T1000 (cell line): ENCODE data around the gene WFIKKN2.
"Not testable (repeated sequence)": the region's sequence is repeated elsewhere in the genome, so short reads cannot be mapped to it uniquely, and the experiment has no call there.

Experiments used
- DNase-seq: peaks from one replicate; lab custom pipeline; 2025; ENCODE audit warnings: mixed read lengths; lab: John Stamatoyannopoulos, UW

The WFIKKN2 gene, protein sequence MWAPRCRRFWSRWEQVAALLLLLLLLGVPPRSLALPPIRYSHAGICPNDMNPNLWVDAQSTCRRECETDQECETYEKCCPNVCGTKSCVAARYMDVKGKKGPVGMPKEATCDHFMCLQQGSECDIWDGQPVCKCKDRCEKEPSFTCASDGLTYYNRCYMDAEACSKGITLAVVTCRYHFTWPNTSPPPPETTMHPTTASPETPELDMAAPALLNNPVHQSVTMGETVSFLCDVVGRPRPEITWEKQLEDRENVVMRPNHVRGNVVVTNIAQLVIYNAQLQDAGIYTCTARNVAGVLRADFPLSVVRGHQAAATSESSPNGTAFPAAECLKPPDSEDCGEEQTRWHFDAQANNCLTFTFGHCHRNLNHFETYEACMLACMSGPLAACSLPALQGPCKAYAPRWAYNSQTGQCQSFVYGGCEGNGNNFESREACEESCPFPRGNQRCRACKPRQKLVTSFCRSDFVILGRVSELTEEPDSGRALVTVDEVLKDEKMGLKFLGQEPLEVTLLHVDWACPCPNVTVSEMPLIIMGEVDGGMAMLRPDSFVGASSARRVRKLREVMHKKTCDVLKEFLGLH

DNA sequence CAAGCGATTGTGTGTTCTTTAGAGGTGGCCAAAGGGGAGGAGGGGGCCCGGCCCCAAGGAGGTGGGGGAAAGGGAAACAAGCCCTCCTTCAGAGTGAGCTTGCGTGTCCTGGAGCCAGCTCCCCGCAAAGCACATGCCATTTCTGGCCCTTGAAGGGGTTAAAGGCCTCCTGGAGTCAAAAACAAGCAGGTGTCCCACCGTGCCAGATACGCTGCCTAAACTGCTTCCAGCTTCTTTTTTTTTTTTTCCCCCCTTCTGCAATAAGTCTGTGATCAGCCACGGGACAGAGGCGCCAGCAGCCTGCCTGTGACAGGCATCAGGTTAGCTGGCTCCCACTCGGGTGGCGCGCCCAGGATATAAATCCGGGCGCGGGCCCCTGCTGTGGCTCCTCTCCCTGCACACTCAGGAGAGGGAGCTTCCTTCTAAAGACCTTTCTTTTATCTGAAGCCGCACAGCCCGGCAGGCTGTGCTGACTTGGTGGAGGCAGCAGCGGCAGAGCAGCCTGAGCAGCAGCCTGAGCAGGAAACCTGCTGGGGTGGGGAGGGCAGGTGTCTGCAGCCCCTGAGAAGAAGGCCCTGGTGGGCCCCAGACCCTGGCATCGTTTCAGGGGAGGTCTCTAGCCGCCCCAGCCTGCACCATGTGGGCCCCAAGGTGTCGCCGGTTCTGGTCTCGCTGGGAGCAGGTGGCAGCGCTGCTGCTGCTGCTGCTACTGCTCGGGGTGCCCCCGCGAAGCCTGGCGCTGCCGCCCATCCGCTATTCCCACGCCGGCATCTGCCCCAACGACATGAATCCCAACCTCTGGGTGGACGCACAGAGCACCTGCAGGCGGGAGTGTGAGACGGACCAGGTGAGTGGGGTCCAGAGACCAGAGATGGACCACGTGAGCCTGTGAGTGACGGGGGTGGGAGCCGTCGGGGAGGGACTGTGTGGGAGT, at the start of gene WFIKKN2:
WFIKKN2 (plus strand) TSS at position 286 of the 934 bp plus-strand sequence; CDS start at position 638, 352 bp downstream.
- DNase-seq, result no peak

DNA sequence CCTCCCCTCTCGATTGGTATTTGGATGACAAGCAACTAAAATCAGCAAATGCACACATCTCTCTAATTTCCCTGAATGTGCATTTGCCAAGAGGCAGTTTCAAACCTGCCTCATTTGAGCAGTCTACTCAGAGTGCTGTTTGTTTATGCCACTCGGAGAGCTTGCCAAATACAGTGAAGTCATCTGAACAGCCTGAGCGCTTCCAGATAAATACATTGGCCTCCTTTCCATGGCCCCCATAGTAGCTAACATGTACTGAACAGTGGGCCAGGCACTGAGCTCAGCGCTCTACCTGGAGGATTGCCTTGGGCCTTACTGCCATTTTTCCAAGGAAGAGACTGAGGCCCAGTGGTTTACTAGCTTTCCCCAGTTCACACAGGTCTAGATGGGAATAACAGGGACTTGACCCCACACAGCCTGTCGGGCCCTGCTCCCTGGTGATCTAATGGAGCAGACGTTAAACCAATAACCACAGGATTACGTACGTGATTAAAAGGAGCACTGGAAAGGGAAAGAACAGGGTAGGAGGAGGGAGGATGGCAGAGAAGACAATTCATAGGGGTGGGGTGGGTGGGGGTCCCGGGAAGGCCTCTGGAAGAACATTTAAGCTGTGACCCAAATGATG, 49.3 kb upstream of the WFIKKN2 start:
- DNase-seq, result no peak

DNA sequence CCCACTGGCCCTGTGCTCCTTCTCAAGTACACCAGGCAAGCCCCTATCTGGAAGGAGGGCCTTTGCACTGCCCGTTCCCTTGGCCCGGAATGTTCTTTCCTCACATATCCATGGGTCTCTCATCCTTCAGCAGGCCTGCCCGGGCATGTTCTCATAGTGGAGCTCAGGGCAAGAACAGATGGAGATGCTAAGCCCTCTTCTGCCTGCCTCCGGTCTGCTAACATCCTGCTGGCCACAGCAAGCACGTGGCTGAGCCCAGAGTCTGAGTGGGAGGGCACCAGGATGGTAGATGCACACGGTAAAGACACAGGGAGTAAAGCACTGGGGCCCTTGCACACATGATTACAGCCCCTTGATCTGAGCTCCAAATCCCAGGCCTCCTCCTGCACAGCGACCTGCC, 48.3 kb upstream of the WFIKKN2 start:
- DNase-seq, result no peak

DNA sequence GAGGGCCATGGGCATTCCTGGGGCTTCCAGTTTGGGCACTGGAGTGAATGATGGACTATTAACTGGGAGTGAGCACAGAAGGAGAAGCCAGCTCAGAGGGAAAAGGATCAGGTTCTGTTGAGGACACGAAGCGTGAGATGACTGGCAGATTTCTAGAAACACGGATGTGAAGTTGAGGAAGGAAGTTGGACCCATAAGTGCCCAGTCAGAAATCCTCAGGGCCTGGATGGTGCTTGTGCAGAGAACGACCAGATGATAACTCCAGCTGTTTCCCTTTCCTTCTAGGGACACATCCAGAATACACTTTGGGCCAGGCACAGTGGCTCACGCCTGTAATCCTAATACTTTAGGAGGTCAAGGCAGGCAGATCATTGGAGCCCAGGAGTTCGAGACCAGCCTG, 44.8 kb upstream of the WFIKKN2 start:
- DNase-seq, result no peak

DNA sequence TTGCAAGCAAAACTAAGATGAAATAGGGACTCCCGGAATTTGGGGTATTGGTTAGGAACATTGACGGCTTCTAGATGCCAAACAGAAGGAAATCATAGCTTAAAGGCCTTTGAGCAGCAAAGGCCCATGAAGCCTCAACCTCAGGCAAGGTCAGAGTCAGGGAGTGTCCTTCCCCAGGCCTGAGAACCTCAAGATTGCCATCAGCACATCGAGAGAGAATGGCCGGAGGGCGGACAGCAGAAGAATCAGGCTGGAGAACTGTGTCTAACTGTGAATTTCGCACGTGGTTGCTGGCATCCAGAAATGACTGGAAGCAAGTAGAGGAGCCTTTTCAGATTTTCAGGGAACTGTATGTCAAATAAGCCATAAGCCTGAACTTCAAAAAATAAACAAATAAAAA, 43.3 kb upstream of the WFIKKN2 start:
- no peak for DNase-seq

DNA sequence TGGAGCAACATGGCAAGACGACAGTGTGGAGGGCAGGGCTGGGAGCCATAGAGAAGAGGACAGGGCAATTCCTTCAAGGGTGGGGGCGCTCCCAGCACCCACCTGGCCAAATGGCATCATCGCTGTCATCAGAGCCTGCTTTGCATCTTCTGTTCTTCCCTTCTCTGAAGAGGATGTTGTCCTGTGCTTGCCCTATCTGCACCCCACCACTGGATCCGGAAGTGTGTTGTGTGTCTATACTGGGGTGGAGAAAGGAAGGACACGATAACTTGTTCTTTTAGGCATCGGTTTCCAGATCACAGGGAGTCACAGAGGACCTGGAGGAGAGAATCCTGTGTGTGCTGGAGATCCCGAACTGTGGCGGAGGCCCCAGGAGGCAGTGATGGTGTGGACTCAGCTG, 42.4 kb upstream of the WFIKKN2 start:
- DNase-seq, result no peak

DNA sequence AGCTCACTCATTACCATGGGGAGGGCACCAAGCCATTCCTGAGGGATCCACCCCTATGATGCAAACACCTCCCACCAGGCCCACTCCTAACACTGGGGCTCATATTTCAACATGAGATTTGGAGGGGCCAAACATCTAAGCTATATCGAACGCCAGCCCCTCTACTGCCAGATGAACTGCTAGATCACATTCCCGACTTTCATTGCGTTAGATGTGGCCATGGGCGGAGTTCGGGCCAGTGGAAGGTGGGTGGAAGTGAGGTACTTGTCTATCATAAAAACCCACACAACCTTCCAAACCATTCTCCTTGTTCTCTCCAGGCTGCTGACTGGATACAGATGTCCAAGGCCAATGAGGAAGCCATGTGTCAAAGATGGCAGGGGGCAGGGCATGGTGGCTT, 41.0 kb upstream of the WFIKKN2 start:
- no peak for DNase-seq

DNA sequence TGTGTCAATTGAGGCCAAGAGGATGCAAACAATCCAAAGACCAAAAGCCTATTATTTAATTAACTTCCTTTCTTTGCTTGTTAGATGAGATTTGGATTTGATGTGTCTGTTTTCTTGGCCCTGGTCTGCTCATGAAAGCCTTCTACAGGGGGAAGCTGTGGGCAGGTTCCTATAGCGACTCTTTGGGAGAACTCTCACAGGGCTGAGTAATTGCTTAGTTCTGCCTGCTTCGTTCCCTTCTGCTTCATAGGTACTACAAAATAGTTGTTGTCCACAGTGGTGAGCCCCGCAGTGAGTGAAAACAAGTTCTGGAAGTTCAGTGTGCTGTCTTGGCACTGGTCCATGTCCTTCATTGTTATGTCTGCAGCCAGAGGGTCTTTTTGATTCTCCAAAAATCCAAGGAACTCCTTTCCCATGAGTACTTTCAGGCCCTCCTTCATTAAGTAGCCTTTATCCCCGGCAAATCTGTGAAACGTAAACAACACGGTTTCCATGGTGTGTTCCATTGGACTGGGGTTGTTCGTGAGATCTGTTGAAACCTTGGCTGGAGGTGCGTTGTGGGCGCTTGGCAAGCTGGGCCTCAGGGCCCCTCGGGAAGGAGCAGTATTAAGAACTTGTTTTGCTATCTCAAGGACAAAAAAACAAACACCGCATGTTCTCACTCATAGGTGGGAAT, 38.1 kb upstream of the WFIKKN2 start:
- no peak for DNase-seq

DNA sequence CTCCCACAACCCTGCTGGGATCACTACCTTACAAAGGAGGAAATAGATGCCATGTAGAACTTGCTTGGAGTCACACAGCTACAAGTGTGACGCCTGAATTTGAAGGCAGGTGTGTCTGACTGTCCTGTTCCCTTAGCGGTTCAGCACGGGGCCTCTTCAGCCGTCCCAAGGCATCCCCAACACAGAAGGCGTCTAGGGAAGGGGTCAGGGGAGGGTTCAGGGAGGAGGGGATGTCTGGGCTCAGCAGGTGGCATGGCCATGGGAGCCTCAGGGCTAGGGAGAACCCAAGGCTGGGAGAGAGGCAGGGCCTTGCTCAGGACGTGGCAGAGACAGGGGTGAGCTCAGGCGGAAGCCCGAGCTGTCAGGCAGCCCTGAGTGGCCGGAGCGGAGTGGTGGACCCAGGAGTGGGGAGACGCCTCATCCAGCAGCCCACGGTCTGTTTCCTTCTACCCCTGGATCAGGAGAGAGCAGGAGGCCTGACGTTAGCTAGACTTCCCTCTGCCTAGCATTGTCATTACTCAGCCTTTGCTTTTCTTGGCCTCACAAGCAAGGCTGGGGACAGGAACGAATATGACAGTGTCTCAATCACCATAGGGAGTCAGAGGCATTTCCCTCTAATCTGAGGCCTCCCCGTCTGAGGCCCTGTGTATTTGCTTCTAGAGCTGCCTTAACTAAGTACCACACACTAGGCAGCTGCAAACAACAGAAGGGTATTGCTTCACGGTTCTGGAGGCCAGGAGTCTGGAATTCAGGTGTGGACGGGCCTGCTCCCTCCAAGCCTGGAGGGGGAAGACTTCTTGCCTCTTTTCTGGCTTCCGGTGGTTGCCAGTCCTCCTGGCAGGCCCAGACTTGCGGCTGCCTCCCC, 36.7 kb upstream of the WFIKKN2 start:
- DNase-seq, result no peak

DNA sequence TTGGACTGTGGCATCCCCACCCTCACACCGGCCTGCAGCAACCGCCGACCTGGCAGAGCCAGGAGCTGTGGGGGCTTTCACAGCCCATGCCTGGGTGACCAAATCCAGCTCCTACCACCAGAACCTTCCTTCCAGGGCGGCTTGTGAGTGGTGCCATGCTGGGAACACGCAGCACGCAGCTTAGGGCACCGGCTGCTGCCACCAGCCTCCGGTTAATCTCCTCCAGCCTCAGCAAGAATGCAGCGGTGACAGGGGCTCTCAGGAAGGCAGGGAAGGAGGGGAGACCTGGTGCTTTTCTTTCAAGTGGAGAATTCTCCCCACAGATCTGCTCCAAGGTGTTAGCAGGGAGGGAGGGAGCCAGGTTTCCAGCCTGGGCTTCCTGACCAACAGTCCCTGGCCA, 35.8 kb upstream of the WFIKKN2 start:
- no peak for DNase-seq

DNA sequence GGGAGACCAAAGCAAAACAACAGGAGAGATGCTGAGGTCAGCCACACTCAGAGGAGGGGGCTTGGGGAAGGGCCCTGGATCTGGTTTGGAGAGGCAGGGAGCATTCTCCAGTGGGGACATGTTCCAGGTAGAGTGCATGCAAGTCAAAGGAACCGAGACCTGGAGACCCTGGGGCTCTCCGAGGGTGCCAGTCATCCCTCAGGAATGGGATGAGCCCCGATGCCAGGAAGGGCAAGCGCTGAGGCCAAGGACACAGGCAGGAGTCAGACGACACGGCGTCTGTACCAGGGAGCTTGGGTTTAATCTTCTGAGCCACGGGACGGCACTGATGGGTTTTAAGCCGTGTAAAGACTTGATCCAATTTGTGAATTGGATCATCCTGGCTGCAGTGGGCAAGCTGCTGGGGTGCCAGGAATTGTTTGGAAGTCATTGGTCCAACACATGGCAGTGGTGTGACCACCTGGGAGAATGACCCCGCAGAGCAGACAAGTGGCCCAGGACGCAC, 35.1 kb upstream of the WFIKKN2 start:
- no peak for DNase-seq

DNA sequence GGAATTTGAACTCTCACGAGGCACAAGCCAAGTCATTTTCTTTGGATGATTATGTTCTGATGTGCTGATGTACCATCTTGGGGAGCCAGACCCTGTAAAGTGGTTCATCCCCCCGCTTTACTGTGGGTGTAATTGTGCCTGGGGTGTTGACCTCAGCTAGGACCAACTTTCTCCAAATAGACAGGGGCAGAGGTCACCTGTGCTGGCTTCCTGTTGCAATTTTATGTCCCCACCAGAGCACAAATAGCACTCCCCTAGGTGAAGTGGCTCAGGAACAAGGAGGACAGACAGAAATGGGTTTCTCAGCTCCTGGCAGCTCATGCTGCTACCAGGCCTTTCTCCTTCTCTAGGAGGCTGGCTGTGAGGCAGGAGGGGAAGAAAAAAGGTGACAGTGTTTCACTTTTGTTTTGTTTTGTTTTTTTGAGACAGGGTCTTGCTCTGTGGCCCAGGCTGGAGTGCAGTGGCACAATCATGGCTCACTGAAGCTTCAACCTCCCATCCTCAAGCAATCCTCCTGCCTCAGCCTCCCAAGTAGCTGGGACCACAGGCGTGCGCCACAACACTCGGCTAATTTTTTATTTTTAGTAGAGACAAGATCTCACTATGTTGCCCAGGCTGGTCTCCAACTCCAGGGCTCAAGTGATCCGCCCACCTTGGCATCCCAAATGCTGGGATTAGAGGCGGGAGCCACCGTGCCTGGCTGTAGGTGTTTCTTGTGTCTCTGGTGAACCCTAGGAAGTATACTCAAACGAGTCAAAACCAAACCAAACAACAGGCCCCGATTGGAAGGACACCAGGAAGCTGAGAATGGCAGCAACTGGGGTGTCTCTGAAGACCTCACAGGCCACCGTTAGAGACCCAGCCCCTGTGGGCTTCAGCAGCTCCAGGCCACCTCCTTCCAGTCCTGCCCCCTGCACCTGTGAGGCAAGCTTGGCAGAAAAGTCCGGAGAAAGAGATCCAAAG, 32.5 kb upstream of the WFIKKN2 start:
- no peak for DNase-seq

DNA sequence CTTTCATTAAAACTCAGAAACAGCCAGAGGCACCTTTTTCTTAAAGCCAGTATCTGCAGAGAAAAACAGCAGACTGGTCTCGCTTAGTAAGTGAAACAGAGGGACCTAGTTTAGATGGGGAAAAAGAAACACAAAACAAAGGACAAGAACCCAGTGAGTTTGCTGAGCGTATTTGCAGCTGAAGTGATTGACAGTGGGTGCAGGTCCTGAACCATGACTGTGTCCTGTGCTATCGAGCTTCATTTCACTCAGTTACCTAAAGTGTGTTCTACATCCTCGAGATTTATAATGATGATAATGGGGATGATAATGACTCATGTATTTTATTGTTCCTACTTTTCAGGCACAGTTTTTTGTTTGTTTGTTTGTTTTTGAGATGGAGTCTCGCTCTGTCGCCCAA, 31.7 kb upstream of the WFIKKN2 start:
- DNase-seq, result no peak

DNA sequence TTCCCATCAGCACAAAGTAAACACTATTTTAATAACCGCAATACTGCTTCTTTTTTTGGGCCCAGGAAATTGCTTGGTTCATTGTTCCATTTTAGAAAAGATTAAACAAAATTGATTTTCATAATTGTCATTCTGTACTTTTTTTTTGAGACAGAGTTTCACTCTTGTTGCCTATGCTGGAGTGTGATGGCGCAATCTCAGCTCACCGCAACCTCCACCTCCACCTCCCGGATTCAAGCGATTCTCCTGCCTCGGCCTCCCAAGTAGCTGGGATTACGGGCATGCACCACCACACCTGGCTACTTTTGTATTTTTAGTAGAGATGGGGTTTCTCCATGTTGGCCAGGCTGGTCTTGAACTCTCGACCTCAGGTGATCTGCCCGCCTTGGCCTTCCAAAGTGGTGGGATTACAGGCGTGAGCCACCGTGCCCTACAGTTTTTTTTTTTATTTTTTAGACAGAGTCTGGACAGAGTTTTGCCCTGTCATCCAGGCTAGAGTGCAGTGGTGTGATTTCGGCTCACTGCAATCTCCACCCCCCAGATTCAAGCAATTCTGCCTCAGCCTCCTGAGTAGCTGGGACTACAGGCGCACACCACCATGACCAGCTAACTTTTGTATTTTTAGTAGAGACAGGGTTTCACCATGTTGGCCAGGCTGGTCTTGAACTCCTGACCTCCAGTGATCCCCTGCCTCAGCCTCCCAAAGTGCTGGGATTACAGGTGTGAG, 30.5 kb upstream of the WFIKKN2 start:
- not testable (repeated sequence) for DNase-seq

DNA sequence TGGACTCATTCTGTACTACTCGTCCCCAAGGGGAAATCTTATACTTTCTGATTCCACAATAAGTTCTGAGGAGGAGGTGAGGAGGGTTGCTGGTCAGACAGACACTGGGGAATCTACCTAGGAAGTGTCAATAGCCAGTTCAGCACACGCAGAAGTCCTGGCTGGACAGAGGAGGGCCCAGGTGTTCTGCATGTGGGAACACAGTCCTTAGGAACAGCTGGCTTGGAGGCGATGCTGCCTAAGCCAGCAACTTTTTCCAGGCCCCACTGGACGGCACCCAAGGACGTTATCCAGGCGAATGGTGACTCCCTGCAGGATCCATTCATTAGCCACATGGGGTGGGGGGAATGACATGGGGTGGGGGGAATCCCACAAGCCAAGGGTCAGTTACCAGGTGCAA, 29.9 kb upstream of the WFIKKN2 start:
- DNase-seq, result no peak

DNA sequence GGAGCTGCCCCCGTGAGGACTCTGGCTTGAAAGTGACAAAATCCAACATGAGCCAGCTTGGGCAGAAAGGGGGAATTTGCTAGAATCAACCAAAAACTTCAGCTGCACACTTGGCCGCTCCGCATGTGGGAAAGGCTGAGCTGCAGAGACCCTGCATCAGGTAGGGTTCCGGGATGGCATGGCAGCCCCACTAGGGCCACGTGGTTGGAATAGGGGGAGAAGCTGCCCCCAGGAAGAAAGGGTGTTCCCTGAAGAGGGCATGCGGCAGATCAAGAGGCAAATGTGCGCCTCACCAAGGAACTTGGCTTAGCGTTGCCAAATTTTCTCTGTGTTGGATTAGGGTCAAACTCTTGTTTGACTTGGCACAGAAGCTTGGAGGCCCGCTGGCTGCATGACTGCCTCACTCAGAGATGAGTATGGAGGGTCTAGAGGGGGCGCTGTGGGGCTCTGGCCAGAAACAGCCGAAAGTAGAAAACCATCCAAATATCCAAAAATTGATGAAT, 29.2 kb upstream of the WFIKKN2 start:
- no peak for DNase-seq

DNA sequence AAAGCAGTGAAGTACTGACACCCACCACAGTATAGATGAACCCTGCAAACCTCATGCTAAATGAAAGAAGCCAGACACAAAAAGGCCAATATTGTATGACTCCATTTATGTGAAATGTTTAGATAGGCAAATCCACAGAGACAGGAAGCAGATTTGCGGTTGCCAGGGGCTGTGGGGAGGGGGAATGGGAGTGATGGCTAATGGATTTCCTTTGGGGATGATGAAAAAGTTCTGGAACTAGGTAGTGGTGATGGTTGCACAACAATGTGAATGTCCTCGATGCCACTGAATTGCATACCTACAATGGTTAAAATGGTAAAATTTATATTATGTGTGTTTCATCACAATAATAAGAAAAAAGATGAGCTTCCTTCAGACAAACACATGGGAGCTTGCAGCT, 28.4 kb upstream of the WFIKKN2 start:
- no peak for DNase-seq

DNA sequence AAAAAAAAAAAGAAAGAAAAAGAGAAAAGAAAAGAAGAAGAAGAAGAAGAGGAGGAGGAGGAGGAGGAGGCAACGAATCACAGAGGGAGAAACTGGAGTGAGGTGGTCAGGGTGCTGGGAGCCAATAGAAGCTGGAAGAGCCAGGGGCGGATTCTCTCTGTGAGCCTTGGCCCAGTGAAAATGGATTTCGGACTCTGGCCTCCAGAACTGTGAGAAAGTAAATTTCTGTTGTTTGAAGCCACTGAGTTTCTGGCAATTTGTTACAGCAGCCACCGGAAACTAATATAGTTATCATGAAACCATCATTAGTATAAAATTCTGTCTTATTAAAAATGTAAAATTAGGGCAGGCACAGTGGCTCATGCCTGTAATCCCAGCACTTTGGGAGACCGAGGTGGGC, 27.7 kb upstream of the WFIKKN2 start:
- no peak for DNase-seq
